Activated CD4-positive, alpha-beta T cell treated with anti-CD3 and anti-CD28 coated beads for 4 hours (primary cell): ENCODE results near the gene KIF21A.
"Not testable (repeated sequence)": the region's sequence is repeated elsewhere in the genome, so short reads cannot be mapped to it uniquely, and the experiment has no call there.

Source experiments
- DNase-seq, 2 donors: peaks; one replicate each; pipeline ENCODE4 v3.0.0-alpha.2; 2020

The KIF21A gene, protein sequence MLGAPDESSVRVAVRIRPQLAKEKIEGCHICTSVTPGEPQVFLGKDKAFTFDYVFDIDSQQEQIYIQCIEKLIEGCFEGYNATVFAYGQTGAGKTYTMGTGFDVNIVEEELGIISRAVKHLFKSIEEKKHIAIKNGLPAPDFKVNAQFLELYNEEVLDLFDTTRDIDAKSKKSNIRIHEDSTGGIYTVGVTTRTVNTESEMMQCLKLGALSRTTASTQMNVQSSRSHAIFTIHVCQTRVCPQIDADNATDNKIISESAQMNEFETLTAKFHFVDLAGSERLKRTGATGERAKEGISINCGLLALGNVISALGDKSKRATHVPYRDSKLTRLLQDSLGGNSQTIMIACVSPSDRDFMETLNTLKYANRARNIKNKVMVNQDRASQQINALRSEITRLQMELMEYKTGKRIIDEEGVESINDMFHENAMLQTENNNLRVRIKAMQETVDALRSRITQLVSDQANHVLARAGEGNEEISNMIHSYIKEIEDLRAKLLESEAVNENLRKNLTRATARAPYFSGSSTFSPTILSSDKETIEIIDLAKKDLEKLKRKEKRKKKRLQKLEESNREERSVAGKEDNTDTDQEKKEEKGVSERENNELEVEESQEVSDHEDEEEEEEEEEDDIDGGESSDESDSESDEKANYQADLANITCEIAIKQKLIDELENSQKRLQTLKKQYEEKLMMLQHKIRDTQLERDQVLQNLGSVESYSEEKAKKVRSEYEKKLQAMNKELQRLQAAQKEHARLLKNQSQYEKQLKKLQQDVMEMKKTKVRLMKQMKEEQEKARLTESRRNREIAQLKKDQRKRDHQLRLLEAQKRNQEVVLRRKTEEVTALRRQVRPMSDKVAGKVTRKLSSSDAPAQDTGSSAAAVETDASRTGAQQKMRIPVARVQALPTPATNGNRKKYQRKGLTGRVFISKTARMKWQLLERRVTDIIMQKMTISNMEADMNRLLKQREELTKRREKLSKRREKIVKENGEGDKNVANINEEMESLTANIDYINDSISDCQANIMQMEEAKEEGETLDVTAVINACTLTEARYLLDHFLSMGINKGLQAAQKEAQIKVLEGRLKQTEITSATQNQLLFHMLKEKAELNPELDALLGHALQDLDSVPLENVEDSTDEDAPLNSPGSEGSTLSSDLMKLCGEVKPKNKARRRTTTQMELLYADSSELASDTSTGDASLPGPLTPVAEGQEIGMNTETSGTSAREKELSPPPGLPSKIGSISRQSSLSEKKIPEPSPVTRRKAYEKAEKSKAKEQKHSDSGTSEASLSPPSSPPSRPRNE (N-terminal part only)

DNA sequence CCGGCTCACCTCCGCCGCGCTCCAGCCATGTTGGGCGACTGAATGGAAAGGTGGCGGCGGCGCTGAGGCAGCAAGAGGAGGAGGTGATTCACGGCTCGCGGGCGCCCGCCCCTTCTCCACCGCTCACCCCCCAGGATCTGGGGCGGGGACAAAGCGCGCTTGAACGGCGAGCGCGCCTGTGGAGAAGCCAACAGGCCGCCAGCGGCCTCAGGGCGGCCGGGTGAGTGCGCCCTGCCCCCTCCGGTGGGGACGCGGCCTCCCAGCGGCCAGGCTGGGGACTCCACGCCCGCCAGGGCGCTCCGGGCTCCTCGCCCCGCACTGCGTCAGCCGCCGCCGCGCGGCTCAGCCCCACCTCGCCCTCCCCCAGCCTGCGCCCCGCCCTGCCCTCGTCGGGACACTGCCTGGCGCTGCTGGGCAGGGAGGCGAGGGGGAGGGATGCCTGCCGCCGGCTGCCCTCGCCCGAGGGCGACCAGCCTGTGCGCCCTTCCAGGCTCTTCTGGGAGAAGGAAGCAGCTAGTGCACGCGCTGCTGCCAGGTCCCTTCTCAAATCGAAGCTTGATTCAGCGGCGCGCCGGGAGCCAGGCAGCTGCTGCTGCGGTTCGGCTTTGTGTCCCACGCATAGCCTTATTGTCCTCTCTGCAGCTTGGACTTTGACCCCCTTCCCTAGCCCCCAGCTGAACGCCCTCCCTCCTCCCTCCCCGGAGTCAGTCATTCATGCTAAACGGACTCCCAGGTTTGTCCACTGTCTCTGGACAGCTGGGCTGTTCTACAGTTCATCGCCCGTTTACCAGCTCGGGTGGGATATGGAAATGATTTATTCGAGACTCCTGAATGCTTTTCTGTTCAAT is at the start of gene KIF21A:
Gene KIF21A (minus strand): TSS at position 40 of the 848 bp plus-strand sequence. CDS start 150 bp downstream, outside the sequence.
- peak; percentile 82 to 87 for DNase-seq

DNA sequence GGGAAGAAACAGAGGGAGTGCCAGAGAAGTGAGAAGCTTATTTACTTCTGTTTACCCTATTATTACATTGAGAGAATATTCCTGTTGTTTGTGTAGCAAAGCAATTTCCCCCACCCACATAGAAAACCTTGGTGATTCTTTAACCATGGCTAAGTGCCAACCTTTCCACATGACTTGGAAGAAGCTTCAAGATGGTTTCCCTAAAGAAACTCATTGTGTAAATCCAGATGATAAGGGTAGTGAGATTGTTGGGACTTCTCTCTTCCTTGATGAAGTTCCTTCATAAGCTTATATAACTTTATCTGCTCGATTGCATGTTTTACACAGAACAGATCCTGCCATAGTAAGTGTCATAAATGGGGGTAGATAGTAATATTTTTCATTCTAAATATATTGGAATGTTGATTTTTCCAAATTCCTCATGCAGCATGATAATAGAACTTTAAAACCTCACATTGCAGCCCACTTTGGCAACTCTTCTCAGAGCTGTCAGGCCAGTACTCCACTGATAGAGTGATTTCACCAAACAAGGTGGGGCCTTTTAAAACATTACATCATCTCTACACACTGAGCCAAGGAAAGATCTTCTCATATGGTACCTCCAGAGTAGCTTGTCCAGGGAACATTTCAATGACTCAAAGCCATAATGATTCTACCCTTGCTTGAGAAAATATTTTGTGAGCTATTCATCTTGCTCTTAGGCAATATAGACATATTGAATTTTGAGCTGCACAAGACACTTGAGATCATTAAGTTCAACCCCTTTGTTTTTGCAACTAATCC is 47.8 kb upstream of the KIF21A start:
- DNase-seq, result no peak

DNA sequence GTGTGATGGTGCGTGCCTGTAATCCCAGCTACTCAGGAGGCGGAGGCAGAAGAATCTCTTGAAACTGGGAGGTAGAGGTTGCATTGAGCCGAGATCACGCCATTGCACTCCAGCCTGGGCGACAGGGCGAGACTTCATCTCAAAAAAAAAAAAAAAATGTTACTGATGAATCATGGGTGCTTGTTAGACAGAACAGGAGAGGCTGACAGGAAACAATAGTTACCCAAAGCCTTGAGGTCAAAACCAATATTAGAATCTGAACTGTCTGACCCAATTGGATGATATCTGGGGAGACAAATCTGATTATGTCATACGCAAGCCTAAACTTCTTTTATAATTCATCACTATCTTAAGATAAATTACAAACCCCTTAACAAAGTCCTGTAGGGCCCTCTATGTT is 40.7 kb upstream of the KIF21A start:
- no peak for DNase-seq

DNA sequence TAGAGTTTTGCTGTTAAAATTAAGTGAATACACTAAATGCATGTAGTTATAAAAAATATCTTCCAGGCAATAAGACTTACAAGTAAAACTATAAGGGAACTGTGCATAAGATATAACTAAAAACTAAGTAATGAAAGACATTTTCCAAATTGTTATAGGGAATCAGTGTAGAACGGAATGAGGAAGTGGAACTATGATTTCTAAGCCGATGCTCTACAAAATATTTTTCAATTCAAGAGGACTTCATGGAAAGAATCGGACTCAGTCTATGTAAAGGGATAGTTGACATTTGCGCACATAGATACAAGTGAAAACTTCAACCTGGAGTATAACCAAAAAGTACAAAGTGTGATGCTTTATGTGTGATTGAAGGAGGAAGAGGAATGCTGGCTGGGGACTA is 40.1 kb upstream of the KIF21A start:
- DNase-seq, result no peak

DNA sequence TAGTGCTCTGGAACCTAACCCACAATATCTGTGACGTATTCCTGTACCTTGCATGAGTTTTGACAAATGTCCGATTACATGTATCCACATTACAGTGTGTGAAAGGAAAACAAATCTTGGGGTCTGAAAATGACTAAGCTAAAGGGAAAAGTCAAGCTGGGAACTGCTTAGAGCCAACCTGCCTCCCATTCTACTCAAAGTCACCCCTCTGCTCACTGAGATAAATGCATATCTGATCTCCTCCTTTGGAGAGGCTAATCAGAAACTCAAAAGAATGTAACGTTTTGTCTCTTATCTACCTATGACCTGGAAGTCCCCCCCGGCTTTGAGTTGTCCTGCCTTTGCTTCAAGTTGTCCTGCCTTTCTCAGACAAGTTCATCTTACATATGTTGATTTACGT is 34.0 kb upstream of the KIF21A start:
- no peak for DNase-seq

DNA sequence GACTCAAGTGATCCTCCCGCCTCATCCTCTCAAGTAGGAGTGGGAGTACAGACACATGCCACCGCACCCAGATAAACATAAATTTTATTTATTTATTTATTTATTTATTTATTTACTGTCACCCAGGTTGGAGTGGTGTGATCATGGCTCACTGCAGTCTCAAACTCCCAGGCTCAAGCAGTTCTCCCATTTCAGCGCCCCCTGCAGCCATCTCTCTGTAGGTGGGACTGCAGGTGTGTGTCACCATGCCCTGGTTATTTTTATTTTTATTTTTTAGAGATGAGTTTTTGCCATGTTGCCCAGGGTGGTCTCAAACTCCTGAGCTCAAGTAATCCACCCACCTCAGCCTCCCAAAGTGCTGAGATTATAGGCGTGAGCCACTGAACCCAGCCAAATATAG is 33.2 kb upstream of the KIF21A start:
- DNase-seq, result no peak

DNA sequence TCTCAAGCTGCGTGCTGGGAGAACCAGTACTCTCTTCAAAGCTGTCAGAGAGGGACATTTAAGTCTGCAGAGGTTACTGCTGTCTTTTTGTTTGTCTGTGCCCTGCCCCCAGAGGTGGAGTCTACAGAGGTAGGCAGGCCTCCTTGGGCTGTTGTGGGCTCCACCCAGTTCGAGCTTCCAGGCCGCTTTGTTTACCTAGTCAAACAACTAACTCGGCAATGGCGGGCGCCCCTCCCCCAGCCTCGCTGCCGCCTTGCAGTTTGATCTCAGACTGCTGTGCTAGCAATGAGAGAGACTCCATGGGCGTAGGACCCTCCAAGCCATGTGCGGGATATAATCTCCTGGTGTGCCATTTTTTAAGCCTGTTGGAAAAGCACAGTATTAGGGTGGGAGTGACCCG is 32.2 kb upstream of the KIF21A start:
- not testable (repeated sequence) for DNase-seq

DNA sequence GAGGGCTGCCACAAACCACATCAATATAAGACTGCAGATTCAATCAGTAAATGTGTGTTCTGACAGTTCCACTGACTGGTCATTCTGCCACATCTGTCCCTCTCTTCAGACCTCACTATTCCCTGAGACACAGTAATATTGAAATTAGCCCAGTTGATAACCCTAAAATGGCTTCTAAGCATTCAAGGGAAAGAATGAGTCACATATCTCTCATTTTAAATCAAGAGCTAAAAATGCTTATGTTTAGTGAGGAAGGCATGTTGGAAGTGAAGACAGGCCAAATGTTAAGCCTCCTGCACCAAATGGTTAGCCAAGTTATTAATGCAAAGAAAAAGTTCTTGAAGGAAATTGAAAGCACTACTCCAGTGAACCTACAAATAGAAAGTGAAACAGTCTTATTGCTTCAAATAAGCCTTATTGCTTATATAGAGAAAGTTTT is 24.5 kb upstream of the KIF21A start:
- DNase-seq, result no peak

DNA sequence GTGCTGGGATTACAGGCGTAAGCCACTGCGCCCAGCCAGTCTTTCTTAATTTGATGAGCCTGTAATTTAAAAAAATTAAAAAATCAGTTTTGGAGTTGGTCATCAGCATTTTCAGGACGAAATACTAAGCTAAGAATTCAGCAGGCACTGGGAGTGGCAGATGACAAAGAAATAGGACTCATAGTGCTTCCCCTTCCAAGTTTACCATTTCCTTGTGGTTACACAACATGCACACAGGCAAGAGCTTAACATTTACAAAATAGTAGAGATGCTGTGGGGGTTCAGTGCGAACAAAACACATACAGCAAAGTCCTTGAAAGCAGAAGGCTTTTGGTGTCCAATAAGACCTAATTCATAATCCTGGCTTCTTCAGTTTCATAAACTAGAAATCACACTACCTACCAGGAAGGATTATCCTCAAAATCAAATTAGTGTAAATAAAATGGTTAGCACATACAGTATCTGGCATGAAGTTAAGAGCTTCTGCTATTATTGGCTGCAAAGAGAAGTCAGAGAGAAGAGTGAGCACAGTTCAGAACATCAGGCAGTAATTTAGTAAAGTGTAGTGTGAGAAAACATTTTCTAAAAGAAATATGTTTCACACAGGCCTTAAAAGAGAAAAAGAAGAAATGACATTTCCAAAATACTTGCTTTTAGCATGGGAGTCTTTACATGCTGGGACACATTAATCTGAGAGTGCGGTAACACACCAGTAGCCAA is 22.2 kb upstream of the KIF21A start:
- no peak for DNase-seq

DNA sequence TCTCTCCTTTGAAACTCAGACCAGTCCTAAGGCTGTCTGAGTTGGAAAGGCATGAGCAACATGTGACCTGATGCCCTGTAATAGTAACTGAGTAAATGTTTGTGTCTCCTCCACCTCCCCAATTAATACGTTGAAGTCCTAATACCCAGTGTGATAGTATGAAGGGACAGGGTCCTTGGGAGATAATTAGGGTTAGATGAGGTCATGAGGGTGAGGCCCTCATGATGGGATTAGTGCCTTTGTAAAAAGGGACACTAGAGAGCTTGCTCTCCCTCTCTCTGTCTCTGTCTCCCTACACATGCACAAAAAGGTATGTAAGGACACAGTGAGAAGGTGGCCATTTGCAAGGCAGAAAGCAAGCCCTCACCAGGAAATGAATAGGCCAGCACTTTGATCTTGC is 18.1 kb upstream of the KIF21A start:
- DNase-seq, result no peak

DNA sequence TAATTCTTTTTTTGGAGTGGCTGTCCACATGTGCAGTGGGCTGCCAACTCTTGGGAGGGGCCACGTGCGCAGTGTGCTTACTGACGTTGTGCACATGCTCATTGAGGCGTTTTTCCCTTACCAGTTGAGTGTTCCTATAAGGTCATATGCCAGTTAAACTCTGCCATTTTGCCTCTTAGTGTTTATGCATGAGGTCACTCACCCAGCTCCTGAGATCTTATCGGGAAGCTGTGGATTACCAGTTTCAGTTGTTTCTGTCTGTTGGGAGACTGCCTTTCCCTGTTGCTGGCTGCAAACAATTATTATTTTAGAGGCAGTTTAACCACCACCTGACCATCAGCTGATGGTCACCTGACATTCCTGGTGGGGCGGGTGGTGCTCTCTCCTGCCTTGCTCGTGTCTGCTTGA is 16.1 kb upstream of the KIF21A start:
- DNase-seq, result no peak

DNA sequence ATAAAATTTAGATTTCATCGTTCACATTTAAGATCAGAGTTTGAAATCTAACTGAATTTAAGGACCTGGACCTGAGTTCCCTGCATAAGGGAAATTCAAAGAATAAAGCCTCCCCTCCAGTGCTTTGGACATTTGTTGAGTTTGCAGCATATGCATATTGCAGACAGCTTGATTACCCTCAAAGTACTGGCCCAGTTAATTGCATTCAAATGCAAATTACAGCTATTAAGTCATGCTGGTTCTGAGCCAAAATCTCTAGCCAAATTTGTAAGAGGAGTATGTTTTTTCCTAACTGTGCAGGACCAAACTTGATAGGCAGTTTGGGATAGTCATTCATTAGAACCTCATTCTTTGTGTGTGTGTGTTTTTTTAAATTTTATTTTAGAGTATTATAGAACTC is 9.1 kb upstream of the KIF21A start:
- DNase-seq, result no peak

DNA sequence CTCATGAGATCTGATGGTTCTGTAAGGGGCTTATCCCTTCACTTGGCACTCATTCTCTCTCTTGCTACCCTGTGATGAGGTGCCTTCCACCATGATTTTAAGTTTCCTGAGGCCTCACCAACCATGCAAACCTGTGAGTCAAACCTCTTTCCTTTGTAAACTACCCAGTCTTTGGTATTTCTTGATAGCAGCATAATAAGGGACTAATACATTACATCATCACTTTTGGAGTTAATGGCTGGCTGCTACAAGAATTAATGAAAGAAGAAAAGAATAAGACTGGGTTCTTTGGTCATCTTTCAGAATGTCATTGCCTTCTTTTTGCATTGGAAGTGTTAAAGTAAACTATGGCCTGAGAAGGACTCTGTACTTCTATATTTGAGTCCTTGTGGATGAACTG is 5.1 kb upstream of the KIF21A start:
- DNase-seq, result no peak

DNA sequence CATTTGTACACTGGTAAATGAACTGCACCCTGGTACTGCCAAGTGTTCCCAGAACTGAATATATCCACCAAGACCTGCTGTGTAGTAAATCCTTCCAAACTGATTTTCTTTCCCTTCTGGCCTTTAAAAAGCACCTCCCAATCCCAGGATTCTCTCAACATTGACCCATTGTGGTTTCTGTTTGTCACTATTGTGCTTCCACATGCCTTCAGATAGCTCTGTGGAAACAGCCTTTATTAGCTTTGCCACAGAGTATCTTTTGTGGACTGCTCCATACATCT is 949 bp upstream of the KIF21A start:
- DNase-seq, result no peak

DNA sequence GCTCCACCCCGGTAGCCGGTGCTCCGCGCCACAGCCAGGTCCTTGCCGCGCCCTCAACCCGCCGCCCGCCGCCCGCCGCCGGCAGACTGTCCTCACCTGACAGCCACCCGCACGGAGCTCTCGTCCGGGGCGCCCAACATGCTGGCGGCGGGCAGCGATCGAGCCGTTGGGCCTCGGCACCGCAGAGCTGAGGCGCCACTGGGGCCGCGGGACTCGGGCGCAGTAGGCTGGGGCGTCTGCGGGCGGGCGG is 164 bp downstream of the KIF21A start:
- DNase-seq, result no peak

DNA sequence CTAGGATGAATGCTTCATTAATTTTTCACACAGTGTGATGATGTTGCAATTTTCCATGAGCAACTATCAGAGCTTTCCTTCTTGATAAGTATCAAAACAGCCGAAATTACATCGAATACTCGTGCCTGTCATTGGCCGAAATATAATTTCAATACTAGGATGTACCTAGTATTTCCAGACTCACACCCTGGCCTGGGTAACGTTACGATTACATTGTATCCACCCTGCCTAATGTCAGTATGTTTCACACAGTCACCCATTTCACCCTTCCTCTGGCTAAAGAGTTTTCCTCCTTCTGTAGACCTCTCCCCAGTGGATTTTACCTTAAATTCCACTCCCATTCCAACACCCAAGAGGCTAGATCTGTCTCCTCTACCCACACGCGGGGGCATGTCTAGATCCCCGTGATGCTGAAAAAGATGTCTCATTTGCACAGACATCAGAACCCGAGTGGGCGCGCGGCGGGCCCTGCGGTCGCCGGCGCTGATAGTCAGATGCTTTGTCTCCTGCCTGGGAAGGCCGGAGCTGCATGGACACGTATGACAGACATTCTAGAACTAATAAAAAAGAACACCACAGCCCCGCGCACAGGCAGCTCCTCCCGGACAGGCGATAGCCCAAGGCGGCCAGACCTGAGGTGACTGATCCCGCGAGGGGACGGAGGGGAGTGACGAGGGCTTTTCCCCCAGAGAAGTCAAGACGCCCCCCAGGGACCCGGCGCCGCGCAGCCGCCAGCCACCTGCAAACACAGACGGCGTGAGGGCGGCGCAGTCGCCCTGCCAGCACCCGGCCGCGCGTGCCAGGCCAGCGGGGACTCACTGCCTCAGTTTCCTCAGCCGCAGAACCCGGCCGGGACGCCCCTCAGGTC is 723 bp downstream of the KIF21A start:
- peak; percentile 52 to 68 for DNase-seq

DNA sequence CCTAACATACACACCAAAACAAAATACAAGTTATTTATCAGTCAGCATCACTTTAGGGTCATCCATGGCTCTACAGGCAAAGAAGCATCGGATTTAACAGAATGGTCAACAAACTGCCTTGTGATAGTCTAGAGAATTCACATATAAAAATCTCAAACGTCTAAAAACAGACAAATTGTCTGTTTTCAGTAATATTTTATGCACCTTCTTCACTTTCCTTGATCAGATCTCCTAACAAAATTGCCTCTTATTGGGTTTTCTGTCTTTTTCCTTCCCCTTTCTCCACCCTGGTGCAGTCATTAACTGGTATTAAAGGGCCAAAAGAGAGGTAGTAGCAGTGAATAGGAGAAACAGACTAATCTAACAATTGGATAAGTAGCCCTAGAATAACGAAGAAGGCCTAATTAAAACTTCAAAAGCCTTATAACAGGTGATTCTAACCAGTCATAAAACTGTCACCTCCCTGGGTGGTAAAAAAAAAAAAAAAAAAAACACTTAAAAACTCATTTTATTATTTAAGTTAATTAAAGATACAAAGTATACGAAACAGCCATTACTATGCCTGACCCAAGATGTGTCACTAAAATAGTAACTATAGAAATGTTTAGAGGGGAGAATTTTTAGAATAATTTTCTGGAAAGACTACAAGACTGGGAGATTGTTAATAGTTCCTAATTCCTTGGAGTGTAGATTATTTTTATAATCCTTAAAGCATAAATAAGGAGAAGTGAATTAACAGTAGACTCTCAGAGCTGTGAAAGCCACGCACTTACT is 1.5 kb downstream of the KIF21A start:
- DNase-seq, result no peak

DNA sequence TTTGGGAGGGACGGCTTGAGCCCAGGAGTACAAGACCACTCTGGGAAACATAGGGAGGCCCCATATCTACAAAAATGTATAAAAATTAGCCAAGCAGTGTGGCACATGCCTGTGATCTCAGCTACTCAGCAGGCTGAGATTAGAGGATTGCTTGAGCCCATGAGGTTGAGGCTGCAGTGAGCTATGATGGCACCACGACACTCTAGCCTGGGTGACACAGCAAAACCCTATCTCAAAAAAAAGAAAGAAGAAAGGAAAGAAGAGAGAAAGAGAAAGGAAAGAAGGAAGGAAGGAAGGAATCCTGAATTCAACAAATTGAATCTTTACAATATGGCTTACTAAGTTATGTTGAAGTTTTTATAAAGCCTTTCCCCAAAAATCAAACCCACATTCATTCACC is 2.1 kb downstream of the KIF21A start:
- DNase-seq, result no peak

DNA sequence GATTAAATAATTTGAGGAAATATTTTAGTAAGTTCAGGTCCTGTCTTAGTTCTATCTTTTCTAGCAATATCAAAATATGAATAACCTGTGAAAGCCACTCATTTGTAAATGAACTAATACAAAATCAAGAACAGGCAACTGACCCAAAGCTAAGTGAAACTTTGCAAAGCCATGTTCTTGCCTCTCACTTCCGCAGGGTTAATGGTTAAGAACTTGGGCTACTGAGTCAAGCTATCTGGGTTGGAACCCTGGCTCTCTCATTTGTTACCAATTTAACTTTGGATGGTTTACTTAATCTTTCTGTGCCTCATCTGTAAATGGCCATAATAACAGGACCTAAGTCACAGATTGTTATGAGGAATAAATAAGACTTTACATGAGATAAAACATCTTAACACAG is 2.8 kb downstream of the KIF21A start:
- DNase-seq, result no peak
